Gastrocnemius medialis (tissue), 4 donors: ENCODE measurements around the gene NOD2.

ENCODE experiments used
- POLR2A ChIP-seq, 2 donors: fragments of 450-650 bp; IDR thresholded peaks; one replicate each; pipeline ENCODE4 v1.6.1; 2017; ENCODE audit warnings: antibody characterized with exemption in 2 of 2, mild to moderate bottlenecking in 2 of 2, moderate library complexity in 2 of 2
- TF ChIP-seq, protein P1 (sequence below), 5 experiments: fragments of 450-650 bp in 3 of 5; fragments of 200-600 bp in 2 of 5; sonication (generic) in 2 of 5; IDR thresholded peaks in 4 of 5; conservative IDR thresholded peaks in 1 of 5; 1 replicate in 4 of 5; 2 replicates in 1 of 5; pipeline ENCODE4 v1.5.1; 2016 to 2019; ENCODE audit warnings: antibody characterized with exemption in 5 of 5, mild to moderate bottlenecking in 3 of 5, moderate library complexity in 3 of 5

DNA sequence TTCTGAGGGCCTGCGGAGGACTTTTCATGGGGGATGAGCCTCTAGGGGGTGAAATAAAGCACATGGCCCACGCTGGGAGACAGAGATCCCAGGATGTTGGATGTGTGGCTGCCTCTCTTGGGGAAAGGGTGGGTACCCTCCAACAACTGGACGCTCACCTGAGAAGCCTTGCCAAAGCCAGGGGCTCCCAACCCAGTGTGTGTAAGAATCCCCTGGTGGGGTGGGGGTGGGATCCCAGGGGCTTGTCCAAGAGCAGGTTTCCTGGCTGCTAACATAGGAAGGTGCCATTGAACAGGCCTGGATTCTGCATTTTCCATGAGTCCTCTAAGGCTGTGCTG lies 12.9 kb upstream of the NOD2 start:
- TF ChIP-seq, protein P1, sequence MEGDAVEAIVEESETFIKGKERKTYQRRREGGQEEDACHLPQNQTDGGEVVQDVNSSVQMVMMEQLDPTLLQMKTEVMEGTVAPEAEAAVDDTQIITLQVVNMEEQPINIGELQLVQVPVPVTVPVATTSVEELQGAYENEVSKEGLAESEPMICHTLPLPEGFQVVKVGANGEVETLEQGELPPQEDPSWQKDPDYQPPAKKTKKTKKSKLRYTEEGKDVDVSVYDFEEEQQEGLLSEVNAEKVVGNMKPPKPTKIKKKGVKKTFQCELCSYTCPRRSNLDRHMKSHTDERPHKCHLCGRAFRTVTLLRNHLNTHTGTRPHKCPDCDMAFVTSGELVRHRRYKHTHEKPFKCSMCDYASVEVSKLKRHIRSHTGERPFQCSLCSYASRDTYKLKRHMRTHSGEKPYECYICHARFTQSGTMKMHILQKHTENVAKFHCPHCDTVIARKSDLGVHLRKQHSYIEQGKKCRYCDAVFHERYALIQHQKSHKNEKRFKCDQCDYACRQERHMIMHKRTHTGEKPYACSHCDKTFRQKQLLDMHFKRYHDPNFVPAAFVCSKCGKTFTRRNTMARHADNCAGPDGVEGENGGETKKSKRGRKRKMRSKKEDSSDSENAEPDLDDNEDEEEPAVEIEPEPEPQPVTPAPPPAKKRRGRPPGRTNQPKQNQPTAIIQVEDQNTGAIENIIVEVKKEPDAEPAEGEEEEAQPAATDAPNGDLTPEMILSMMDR (IDR thresholded peaks at IDR 0.05 in 4 of 5, conservative IDR thresholded peaks at IDR 0.05 in 1 of 5): no peak
- TF ChIP-seq POLR2A (IDR thresholded peaks at IDR 0.05): no peak
